CD14-positive monocyte (primary cell): Measurements from ENCODE around the gene SUFU. TPM values are rescaled to one million over a fixed set of nuclear protein-coding genes. Genes with fewer than 3 reads are reported as not detected.

Source experiments
- DNase-seq, 3 donors: peaks; one replicate each; pipeline ENCODE4 v3.0.0-alpha.2; 2011 to 2022
- H2AFZ ChIP-seq: 2 replicates; pipeline ENCODE4 v1.6.0; 2012; ENCODE audit warnings: mild to moderate bottlenecking, low read depth, low read length, inconsistent platforms; ENCODE audit not compliant: insufficient read depth, poor library complexity, severe bottlenecking
- H3K27ac ChIP-seq, 2 donors: 1 replicate in 1 of 2; 2 replicates in 1 of 2; pipeline ENCODE4 v1.5.1; 2012 to 2013; ENCODE audit warnings: low read length in 2 of 2, control low read depth in 1 of 2, inconsistent platforms in 1 of 2, low read depth in 1 of 2, mild to moderate bottlenecking in 1 of 2
- H3K27me3 ChIP-seq, 2 donors: one replicate each; pipeline versions ENCODE4 v1.6.0 to v1.6.1; 2011 to 2013; ENCODE audit warnings: low read length in 2 of 2; ENCODE audit not compliant: control insufficient read depth in 2 of 2, insufficient read depth in 2 of 2
- H3K36me3 ChIP-seq, 2 donors: replicated peaks in 1 of 2; 1 replicate in 1 of 2; 2 replicates in 1 of 2; pipeline versions ENCODE4 v1.5.1 to v1.6.1; 2012 to 2013; ENCODE audit warnings: low read length in 2 of 2, control low read depth in 1 of 2, inconsistent platforms in 1 of 2, mild to moderate bottlenecking in 1 of 2; ENCODE audit not compliant: insufficient read depth in 2 of 2, control insufficient read depth in 1 of 2
- H3K4me1 ChIP-seq, 2 donors: 1 replicate in 1 of 2; 2 replicates in 1 of 2; pipeline versions ENCODE4 v1.5.1 to v1.6.1; 2012 to 2013; ENCODE audit warnings: low read length in 2 of 2, control low read depth in 1 of 2, inconsistent platforms in 1 of 2, mild to moderate bottlenecking in 1 of 2, moderate library complexity in 1 of 2; ENCODE audit not compliant: insufficient read depth in 2 of 2, control insufficient read depth in 1 of 2
- H3K4me2 ChIP-seq: replicated peaks from 2 replicates; pipeline ENCODE3; 2012; ENCODE audit warnings: low read length, moderate library complexity, mild to moderate bottlenecking; ENCODE audit not compliant: poor library complexity, severe bottlenecking; ENCODE audit errors: extremely low read depth
- H3K4me3 ChIP-seq, 3 experiments: fragments of 200-600 bp in 1 of 3; sonication (generic) in 1 of 3; replicated peaks in 1 of 3; 1 replicate in 2 of 3; 2 replicates in 1 of 3; pipeline ENCODE4 v1.5.1; 2011 to 2013; ENCODE audit warnings: low read length in 3 of 3, mild to moderate bottlenecking in 3 of 3, control low read depth in 2 of 3, low read depth in 2 of 3, inconsistent platforms in 1 of 3, moderate library complexity in 1 of 3
- H3K79me2 ChIP-seq: 2 replicates; pipeline ENCODE4 v1.6.0; 2012; ENCODE audit warnings: mild to moderate bottlenecking, control low read depth, inconsistent platforms, low read length, moderate library complexity; ENCODE audit not compliant: insufficient read depth
- H3K9ac ChIP-seq: 2 replicates; pipeline ENCODE4 v1.6.0; 2017; ENCODE audit warnings: low read length, mild to moderate bottlenecking; ENCODE audit not compliant: insufficient read depth, poor library complexity, severe bottlenecking
- H3K9me3 ChIP-seq, 2 donors: replicated peaks in 1 of 2; 1 replicate in 1 of 2; 2 replicates in 1 of 2; pipeline versions ENCODE4 v1.5.1 to v1.6.1; 2012 to 2013; ENCODE audit warnings: low read length in 2 of 2, control low read depth in 1 of 2; ENCODE audit not compliant: control insufficient read depth in 1 of 2, insufficient read depth in 1 of 2
- H4K20me1 ChIP-seq: 2 replicates; pipeline ENCODE4 v1.6.0; 2012; ENCODE audit warnings: mild to moderate bottlenecking, low read length, control low read depth, moderate library complexity; ENCODE audit not compliant: insufficient read depth
- H3K27ac Mint-ChIP-seq, 7 donors: one replicate each; pipeline ENCODE4 v1.8.0; 2020; ENCODE audit warnings: mild to moderate bottlenecking in 7 of 7, mixed read lengths in 7 of 7, moderate library complexity in 6 of 7, inconsistent platforms in 2 of 7
- H3K27me3 Mint-ChIP-seq, 3 donors: one replicate each; pipeline ENCODE4 v1.8.0; 2021 to 2022; ENCODE audit warnings: low read depth in 3 of 3, mild to moderate bottlenecking in 3 of 3, mixed read lengths in 3 of 3, moderate library complexity in 3 of 3, inconsistent platforms in 1 of 3
- H3K36me3 Mint-ChIP-seq, 2 donors: one replicate each; pipeline ENCODE4 v1.8.0; 2020; ENCODE audit warnings: mixed read lengths in 2 of 2, inconsistent platforms in 1 of 2, mild to moderate bottlenecking in 1 of 2
- H3K4me1 Mint-ChIP-seq: one replicate; pipeline ENCODE4 v1.8.0; 2020; ENCODE audit warnings: mild to moderate bottlenecking, mixed read lengths
- H3K4me3 Mint-ChIP-seq, 2 donors: one replicate each; pipeline ENCODE4 v1.8.0; 2020; ENCODE audit warnings: mild to moderate bottlenecking in 2 of 2, mixed read lengths in 2 of 2, moderate library complexity in 1 of 2
- H3K9me3 Mint-ChIP-seq, 7 donors: one replicate each; pipeline ENCODE4 v1.8.0; 2020 to 2022; ENCODE audit warnings: mixed read lengths in 7 of 7, mild to moderate bottlenecking in 6 of 7, moderate library complexity in 6 of 7, inconsistent platforms in 2 of 7
- CTCF ChIP-seq: fragments of 200-600 bp; IDR thresholded peaks from one replicate; pipeline ENCODE4 v1.8.0; 2022; ENCODE audit warnings: antibody characterized with exemption, mild to moderate bottlenecking
- WGBS: methylation state at CpG from one replicate; pipeline ENCODE4 v1.1.5; 2013; ENCODE audit warnings: missing lambda C conversion rate; ENCODE audit not compliant: insufficient coverage; 5-methylcytosine and 5-hydroxymethylcytosine counted together
- intact Hi-C, 2 donors: fragments of 100-400 bp; cut with micrococcal nuclease; formaldehyde crosslinking; loops; one replicate each; pipeline versions ENCODE4 v1.15.0 to v1.15.1; 2023
- polyA plus RNA-seq, 3 donors: library from polyadenylated mRNA; depleted of rRNA in 1 of 3; unstranded in 2 of 3; stranded (reverse) in 1 of 3; fragments of 300-500 nt in 2 of 3; fragments of >200 nt in 1 of 3; fragmentation: Illumina TruSeq in 2 of 3; gene quantifications; 1 replicate in 2 of 3; 2 replicates in 1 of 3; pipeline ENCODE4 v1.2.3, GENCODE V29; 2012 to 2021

The SUFU gene
- polyA plus RNA-seq, 3 donors, result 3.2 to 10.0 (median 5.7) TPM

- no peak overlapping the region for H2AFZ ChIP-seq
- no peaks in the 10 kb centered on the region for H4K20me1 ChIP-seq
- H3K9me3 ChIP-seq, result no peaks in the 10 kb centered on the region
- TF ChIP-seq CTCF, result no peak
- no peaks in the 10 kb centered on the region for H3K79me2 ChIP-seq
- WGBS, result 98% methylated on average over 6 of the region's 8 CpGs
- DNase-seq, result no peak
- intact Hi-C loops, result no loop called here
- H3K4me3 ChIP-seq, result no peak overlapping the region
- H3K4me3 Mint-ChIP-seq, result no peak overlapping the region
- no peak overlapping the region for H3K9ac ChIP-seq
- no peaks in the 10 kb centered on the region for H3K9me3 Mint-ChIP-seq
- no peak overlapping the region for H3K27ac ChIP-seq
- peaks cover 64 to 83% of the 10 kb centered on the region in 2 donors for H3K36me3 ChIP-seq
- peaks cover 2% of the 10 kb centered on the region for H3K4me1 Mint-ChIP-seq
- H3K27ac Mint-ChIP-seq, result peak overlapping the region in 1 of 7 donors; percentile 85
- no peaks in the 10 kb centered on the region for H3K4me1 ChIP-seq
- no peaks in the 10 kb centered on the region for H3K27me3 ChIP-seq
- H3K27me3 Mint-ChIP-seq, result peaks cover 0 to 4% (median 2%) of the 10 kb centered on the region in 3 donors
- peaks cover 48 to 82% of the 10 kb centered on the region in 2 donors for H3K36me3 Mint-ChIP-seq
- no peak overlapping the region for H3K4me2 ChIP-seq
These were observed 114.0 kb downstream of the SUFU start for GRCh38 chr10:102617816-102618215.

DNA sequence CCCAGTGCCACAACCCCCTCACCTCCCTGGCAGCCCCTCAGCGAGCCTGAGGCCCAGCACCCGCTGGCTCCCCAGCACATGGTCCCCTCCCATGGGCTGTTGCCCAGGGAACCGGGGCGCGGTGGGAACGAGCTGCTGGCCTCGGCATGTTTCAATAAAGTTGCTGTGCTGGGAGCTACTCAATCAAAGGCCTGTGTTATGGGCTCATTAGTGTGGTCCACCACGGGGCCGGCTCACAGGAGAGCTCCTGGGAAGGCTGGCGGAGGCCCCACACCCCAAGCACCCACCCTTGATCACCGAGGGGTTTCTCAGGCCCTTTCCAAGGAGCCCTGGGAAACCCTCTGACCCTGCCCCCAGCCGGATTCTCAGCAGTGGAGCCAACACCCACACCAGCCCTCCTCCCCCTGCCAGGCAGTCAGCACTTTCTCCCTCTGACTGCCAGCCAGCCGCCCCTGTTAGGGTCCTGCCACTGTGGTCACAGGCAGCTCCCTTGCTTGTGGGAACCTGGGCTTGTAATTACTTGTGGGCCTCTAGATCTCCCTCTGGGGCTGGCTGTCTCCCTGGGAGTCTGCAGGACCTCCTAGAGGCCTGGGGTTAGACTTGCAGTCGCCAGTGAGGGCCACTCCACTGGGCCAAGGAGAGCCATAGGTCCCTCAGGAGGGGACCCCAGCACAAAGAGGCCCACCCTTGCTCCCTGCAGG, 115.7 kb downstream of the SUFU start:
- Histone ChIP-seq H3K79me2 (no peaks in the 10 kb centered on the region), H2AFZ (no peak overlapping the region), H3K4me2 (no peak overlapping the region), H3K36me3 (peaks cover 61 to 72% of the 10 kb centered on the region in 2 donors), H3K9ac (no peak overlapping the region), H3K27ac (no peak overlapping the region), H4K20me1 (no peaks in the 10 kb centered on the region), H3K4me3 (no peak overlapping the region), H3K9me3 (no peaks in the 10 kb centered on the region), H3K4me1 (no peaks in the 10 kb centered on the region), H3K27me3 (no peaks in the 10 kb centered on the region)
- 99% methylated on average over 13 of the region's 14 CpGs for WGBS
- H3K36me3 Mint-ChIP-seq, result peaks cover 53 to 81% of the 10 kb centered on the region in 2 donors
- H3K4me1 Mint-ChIP-seq, result peaks cover 2% of the 10 kb centered on the region
- intact Hi-C loops, result no loop called here
- peaks cover 0 to 2% (median 2%) of the 10 kb centered on the region in 3 donors for H3K27me3 Mint-ChIP-seq
- no peak overlapping the region for H3K4me3 Mint-ChIP-seq
- H3K27ac Mint-ChIP-seq, result peak overlapping the region in 2 of 7 donors; percentile 26 to 59
- DNase-seq, result no peak
- H3K9me3 Mint-ChIP-seq, result no peaks in the 10 kb centered on the region
- no peak for TF ChIP-seq CTCF
